Measurements from ENCODE around the gene SRP19. TPM values are rescaled to one million over a fixed set of nuclear protein-coding genes. Genes with fewer than 3 reads are reported as not detected.

The SRP19 gene
- total and polyA plus RNA-seq, 10 of the 15 experiments (the other 5 are each of a cell fraction or from before 2014, with no cell fraction given) = 43.4 to 379 (median 156) TPM

- TF ChIP-seq PBX3 (IDR thresholded peaks at IDR 0.05; ENCODE audit: insufficient replicate concordance, low read depth, low read length) (no peak), PRDM15 (CRISPR knock-in tag; IDR thresholded peaks at IDR 0.05) (no peak), MXI1 (IDR thresholded peaks at IDR 0.05; ENCODE audit: low read depth, low read length) (no peak), POU2F2 (IDR thresholded peaks at IDR 0.05; ENCODE audit: borderline replicate concordance, low read depth, low read length) (no peak)
Observed at GRCh38 chr5:112883192-112883591, 22.1 kb downstream of the SRP19 start (continued).

- H3K27ac ChIP-seq (ENCODE audit: control insufficient read depth, insufficient read depth) = no peak overlapping the region
- in situ Hi-C loops (cut with MboI) (no loop called here), intact Hi-C loops (cut with micrococcal nuclease; ENCODE audit: unreplicated experiment) (no loop called here)
- RAD21 ChIA-PET (ENCODE audit: unreplicated experiment) = no interaction called here
- DNase-seq (ENCODE audit: low read depth, low spot score) (no peak), FAIRE-seq (no peak), ATAC-seq (no peak)
- H3K9ac ChIP-seq (ENCODE audit: control insufficient read depth, insufficient read depth, low read length) = no peak overlapping the region
- TF ChIP-seq NR2F1 (conservative IDR thresholded peaks at IDR 0.05) = no peak
- no peak for TF ChIP-seq SMAD1 (IDR thresholded peaks at IDR 0.05; ENCODE audit: low read depth, partially characterized antibody)
- no peak for TF ChIP-seq RAD21 (IDR thresholded peaks at IDR 0.05; ENCODE audit: insufficient read depth, low read depth, low read length)
- TF ChIP-seq PBX3 (IDR thresholded peaks at IDR 0.05; ENCODE audit: insufficient replicate concordance, low read depth, low read length) = no peak
- TF ChIP-seq RAD51 (IDR thresholded peaks at IDR 0.05) = no peak
- TF ChIP-seq NBN (IDR thresholded peaks at IDR 0.05) = no peak
- TF ChIP-seq SMC3 (IDR thresholded peaks at IDR 0.05; ENCODE audit: borderline replicate concordance, low read length) = no peak
- POLR2A ChIA-PET = no interaction called here
- H3K4me3 ChIP-seq = no peak overlapping the region
- no peaks in the 10 kb centered on the region for H3K27me3 ChIP-seq (replicated peaks in 1 of 2; ENCODE audit: control insufficient read depth in 2 of 2, insufficient read depth in 2 of 2, low read length in 1 of 2)
- H3K36me3 ChIP-seq (ENCODE audit: control insufficient read depth in 2 of 2, insufficient read depth in 2 of 2, low read length in 1 of 2) = peaks cover 20 to 45% of the 10 kb centered on the region in 2 experiments
- no peaks in the 10 kb centered on the region; the same call in 2 of the 3 replicates for H3K9me3 ChIP-seq (replicated peaks; ENCODE audit: control insufficient read depth, insufficient read depth, low read length)
- no peak overlapping the region for H2AFZ ChIP-seq (ENCODE audit: control insufficient read depth, low read depth, low read length)
- H4K20me1 ChIP-seq (ENCODE audit: control insufficient read depth, insufficient read depth) = no peaks in the 10 kb centered on the region
- no peaks in the 10 kb centered on the region for H3K79me2 ChIP-seq (ENCODE audit: control insufficient read depth, insufficient read depth, low read length)
- BruUV-seq (replicated peaks) = no TSS peak
- CTCF ChIA-PET = no interaction called here
- SMC1A ChIA-PET (ENCODE audit: uncharacterized antibody, unreplicated experiment) = no interaction called here
- WGBS (ENCODE audit: insufficient coverage, insufficient replicate concordance, low lambda C conversion rate, missing lambda C conversion rate) = 100% methylated on average over 3 of the region's 3 CpGs
- no peaks in the 10 kb centered on the region for H3K4me1 ChIP-seq (ENCODE audit: control insufficient read depth, insufficient read depth, low read length)
- no peak overlapping the region for H3K4me2 ChIP-seq (ENCODE audit: control insufficient read depth, insufficient read depth)
Observed at GRCh38 chr5:112885001-112885400, 23.9 kb downstream of the SRP19 start.

All from GM12878 (cell line).